ENCODE results near the gene EIF2B4. TPM values are rescaled to one million over a fixed set of nuclear protein-coding genes. Genes with fewer than 3 reads are reported as not detected.
A peak's percentile ranks its signal among the peaks of the same experiment; 100 is the strongest.

EIF2B4 gene
- total and polyA plus RNA-seq, 2 of the 13 experiments (the other 11 are each of a cell fraction or from before 2014, with no cell fraction given) = 91.5 to 96.4 TPM

DNA sequence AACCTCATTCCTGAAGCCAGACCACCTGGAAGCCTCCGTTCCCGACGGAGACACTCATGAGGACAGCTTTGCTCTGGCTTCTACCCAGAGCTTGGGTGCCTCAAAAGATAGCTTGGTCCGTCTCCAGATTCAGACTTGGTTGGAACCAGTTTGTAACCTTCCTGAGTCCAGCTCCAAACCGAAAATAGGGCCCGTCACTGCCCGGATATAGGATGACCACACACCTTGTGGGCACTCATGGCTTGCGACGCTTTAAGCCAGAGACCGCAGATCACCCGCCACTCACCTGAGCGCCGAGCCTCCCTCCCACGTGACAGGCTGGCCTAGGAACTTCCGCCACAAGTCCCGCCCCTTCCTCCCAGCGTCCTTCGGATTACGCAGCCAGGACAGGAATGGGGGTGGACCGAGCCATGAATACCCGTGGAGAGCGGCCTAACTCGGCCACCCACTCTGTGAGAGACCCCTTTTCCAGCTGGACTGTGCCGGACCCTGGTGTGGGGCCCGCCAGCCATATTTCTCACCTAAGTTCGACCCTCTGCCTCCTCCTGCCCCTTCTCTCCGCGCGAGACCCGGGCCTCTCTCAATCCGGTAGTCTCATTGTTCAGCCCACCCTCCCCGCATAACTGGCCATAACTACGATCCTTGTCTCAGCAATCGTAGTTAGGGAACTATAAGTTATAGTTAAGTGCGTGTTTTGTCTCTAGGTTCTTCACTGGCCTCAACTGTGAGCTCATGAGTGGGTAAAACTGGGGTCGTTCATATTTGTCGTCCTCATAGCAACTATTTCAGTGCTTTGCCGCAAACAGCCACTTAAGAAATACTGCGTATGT is 47.2 kb downstream of the EIF2B4 start, which contains the start of gene MPV17 (continued):
- TF ChIP-seq TEAD3 (CRISPR knock-in tag; optimal IDR thresholded peaks at IDR 0.05; ENCODE audit: borderline replicate concordance) = peak; percentile 83
- no peak for TF ChIP-seq ZNF878 (CRISPR knock-in tag; IDR thresholded peaks at IDR 0.05)
- TF ChIP-seq ZNF776 (CRISPR knock-in tag; IDR thresholded peaks at IDR 0.05) = peak; percentile 94
- TF ChIP-seq NR2F6 (IDR thresholded peaks at IDR 0.05) = no peak
- no peak for TF ChIP-seq NR2F6 (CRISPR knock-in tag; IDR thresholded peaks at IDR 0.05)
- TF ChIP-seq ZNF557 (CRISPR knock-in tag; IDR thresholded peaks at IDR 0.05) = peak; percentile 71; the same call in 1 of the 2 replicates
- TF ChIP-seq ZMYM3 (CRISPR knock-in tag; IDR thresholded peaks at IDR 0.05) = no peak
- TF ChIP-seq ZNF329 (CRISPR knock-in tag; IDR thresholded peaks at IDR 0.05; ENCODE audit: low read depth) = peak; percentile 76; the same call in 1 of the 2 replicates
- peak; percentile 29; the same call in 1 of the 2 replicates for TF ChIP-seq PHF21A (CRISPR knock-in tag; IDR thresholded peaks at IDR 0.05)
- no peak for TF ChIP-seq MAFK (conservative IDR thresholded peaks at IDR 0.05 in 1 of 2, IDR thresholded peaks at IDR 0.05 in 1 of 2; ENCODE audit: low read length in 2 of 2)
- TF ChIP-seq, protein P1, sequence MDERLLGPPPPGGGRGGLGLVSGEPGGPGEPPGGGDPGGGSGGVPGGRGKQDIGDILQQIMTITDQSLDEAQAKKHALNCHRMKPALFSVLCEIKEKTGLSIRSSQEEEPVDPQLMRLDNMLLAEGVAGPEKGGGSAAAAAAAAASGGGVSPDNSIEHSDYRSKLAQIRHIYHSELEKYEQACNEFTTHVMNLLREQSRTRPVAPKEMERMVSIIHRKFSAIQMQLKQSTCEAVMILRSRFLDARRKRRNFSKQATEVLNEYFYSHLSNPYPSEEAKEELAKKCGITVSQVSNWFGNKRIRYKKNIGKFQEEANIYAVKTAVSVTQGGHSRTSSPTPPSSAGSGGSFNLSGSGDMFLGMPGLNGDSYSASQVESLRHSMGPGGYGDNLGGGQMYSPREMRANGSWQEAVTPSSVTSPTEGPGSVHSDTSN (CRISPR knock-in tag; IDR thresholded peaks at IDR 0.05) = peak; percentile 78
- TF ChIP-seq ISX (CRISPR knock-in tag; conservative IDR thresholded peaks at IDR 0.05) = peak; percentile 78; the same call in 1 of the 2 replicates
- TF ChIP-seq ZNF124 (CRISPR knock-in tag; IDR thresholded peaks at IDR 0.05) = peak; percentile 96; the same call in 1 of the 2 replicates
- TF ChIP-seq CBX2 (IDR thresholded peaks at IDR 0.05; ENCODE audit: low read depth, low read length) = no peak
- no peak for TF ChIP-seq CBX2 (CRISPR knock-in tag; IDR thresholded peaks at IDR 0.05; ENCODE audit: low read depth)
- peak; percentile 90; the same call in 1 of the 2 replicates for TF ChIP-seq ZNF678 (CRISPR knock-in tag; IDR thresholded peaks at IDR 0.05)
- no peak for TF ChIP-seq ZNF660 (CRISPR knock-in tag; IDR thresholded peaks at IDR 0.05; ENCODE audit: borderline replicate concordance, low read depth)
- TF ChIP-seq MIXL1 (CRISPR knock-in tag; IDR thresholded peaks at IDR 0.05) = 0 out of 2 replicates have a peak, but pooled peaks have one; percentile 55
- TF ChIP-seq, protein P2, sequence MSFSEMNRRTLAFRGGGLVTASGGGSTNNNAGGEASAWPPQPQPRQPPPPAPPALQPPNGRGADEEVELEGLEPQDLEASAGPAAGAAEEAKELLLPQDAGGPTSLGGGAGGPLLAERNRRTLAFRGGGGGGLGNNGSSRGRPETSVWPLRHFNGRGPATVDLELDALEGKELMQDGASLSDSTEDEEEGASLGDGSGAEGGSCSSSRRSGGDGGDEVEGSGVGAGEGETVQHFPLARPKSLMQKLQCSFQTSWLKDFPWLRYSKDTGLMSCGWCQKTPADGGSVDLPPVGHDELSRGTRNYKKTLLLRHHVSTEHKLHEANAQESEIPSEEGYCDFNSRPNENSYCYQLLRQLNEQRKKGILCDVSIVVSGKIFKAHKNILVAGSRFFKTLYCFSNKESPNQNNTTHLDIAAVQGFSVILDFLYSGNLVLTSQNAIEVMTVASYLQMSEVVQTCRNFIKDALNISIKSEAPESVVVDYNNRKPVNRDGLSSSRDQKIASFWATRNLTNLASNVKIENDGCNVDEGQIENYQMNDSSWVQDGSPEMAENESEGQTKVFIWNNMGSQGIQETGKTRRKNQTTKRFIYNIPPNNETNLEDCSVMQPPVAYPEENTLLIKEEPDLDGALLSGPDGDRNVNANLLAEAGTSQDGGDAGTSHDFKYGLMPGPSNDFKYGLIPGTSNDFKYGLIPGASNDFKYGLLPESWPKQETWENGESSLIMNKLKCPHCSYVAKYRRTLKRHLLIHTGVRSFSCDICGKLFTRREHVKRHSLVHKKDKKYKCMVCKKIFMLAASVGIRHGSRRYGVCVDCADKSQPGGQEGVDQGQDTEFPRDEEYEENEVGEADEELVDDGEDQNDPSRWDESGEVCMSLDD (CRISPR knock-in tag; IDR thresholded peaks at IDR 0.05; ENCODE audit: borderline replicate concordance) = peak; percentile 60; the same call in 1 of the 2 replicates
- TF ChIP-seq ZNF510 (CRISPR knock-in tag; IDR thresholded peaks at IDR 0.05; ENCODE audit: low read depth) = no peak; the same call in 1 of the 2 replicates
- peak; percentile 41; the same call in 1 of the 2 replicates for TF ChIP-seq ZZZ3 (CRISPR knock-in tag; IDR thresholded peaks at IDR 0.05; ENCODE audit: borderline replicate concordance)
- 0 out of 2 replicates have a peak, but pooled peaks have one; percentile 24 for TF ChIP-seq ZNF567 (CRISPR knock-in tag; IDR thresholded peaks at IDR 0.05; ENCODE audit: borderline replicate concordance)
- peak; percentile 94 for TF ChIP-seq ZC3H13 (CRISPR knock-in tag; IDR thresholded peaks at IDR 0.05)
- TF ChIP-seq, protein P3, sequence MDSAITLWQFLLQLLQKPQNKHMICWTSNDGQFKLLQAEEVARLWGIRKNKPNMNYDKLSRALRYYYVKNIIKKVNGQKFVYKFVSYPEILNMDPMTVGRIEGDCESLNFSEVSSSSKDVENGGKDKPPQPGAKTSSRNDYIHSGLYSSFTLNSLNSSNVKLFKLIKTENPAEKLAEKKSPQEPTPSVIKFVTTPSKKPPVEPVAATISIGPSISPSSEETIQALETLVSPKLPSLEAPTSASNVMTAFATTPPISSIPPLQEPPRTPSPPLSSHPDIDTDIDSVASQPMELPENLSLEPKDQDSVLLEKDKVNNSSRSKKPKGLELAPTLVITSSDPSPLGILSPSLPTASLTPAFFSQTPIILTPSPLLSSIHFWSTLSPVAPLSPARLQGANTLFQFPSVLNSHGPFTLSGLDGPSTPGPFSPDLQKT (CRISPR knock-in tag; IDR thresholded peaks at IDR 0.05; ENCODE audit: borderline replicate concordance) = peak; percentile 50; the same call in 1 of the 2 replicates
- TF ChIP-seq, protein P4, sequence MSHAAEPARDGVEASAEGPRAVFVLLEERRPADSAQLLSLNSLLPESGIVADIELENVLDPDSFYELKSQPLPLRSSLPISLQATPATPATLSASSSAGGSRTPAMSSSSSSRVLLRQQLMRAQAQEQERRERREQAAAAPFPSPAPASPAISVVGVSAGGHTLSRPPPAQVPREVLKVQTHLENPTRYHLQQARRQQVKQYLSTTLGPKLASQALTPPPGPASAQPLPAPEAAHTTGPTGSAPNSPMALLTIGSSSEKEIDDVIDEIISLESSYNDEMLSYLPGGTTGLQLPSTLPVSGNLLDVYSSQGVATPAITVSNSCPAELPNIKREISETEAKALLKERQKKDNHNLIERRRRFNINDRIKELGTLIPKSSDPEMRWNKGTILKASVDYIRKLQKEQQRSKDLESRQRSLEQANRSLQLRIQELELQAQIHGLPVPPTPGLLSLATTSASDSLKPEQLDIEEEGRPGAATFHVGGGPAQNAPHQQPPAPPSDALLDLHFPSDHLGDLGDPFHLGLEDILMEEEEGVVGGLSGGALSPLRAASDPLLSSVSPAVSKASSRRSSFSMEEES (CRISPR knock-in tag; IDR thresholded peaks at IDR 0.05) = peak; percentile 95
